GM12878 (cell line): ENCODE measurements around the gene IRAG1. TPM values are rescaled to one million over a fixed set of nuclear protein-coding genes. Genes with fewer than 3 reads are reported as not detected.
A peak's percentile ranks its signal among the peaks of the same experiment; 100 is the strongest.

Source experiments
- ATAC-seq: fragments of 200-7000 bp; cut with Tn5 transposase; 3 replicates; pipeline ENCODE4 v1.9.1; 2020; ENCODE audit warnings: mild to moderate bottlenecking, moderate library complexity
- BruUV-seq: library from RNA; stranded (reverse); fragments of 400-500 nt; replicated peaks from 2 replicates; lab custom pipeline; 2021; lab: Mats Ljungman, UMichigan
- CTCF ChIA-PET: fragments of 300-600 bp; sonication (Branson Sonifier 250); formaldehyde crosslinking; extraction: SDS; loops from one replicate; lab custom pipeline; 2021; ENCODE audit warnings: inconsistent platforms; lab: Yijun Ruan, JAX
- POLR2A ChIA-PET: fragments of 350-600 bp; formaldehyde crosslinking; extraction: SDS; loops from one replicate; lab custom pipeline; 2021; ENCODE audit warnings: inconsistent platforms; lab: Charles Lee
- RAD21 ChIA-PET: fragments of 300-600 bp; sonication (Branson Sonifier 250); formaldehyde crosslinking; loops from one replicate; lab custom pipeline; 2023; ENCODE audit warnings: antibody characterized with exemption; ENCODE audit not compliant: unreplicated experiment; lab: Charles Lee
- SMC1A ChIA-PET: fragments of 300-600 bp; sonication (Branson Sonifier 250); formaldehyde crosslinking; loops from one replicate; lab custom pipeline; 2023; ENCODE audit not compliant: unreplicated experiment, uncharacterized antibody; lab: Charles Lee
- DNase-seq: peaks from one replicate; pipeline ENCODE4 v3.0.0-alpha.2; 2011; ENCODE audit warnings: low read depth, low spot score
- FAIRE-seq: peaks from 3 replicates; lab custom pipeline; 2011; peaks lifted over from hg19 to GRCh38; lab: Jason Lieb, UNC
- H2AFZ ChIP-seq: 2 replicates; pipeline ENCODE4 v1.6.0; 2011; ENCODE audit warnings: low read depth, low read length, control low read depth; ENCODE audit not compliant: control insufficient read depth
- H3K27ac ChIP-seq: 2 replicates; pipeline ENCODE4 v1.5.1; 2011; ENCODE audit warnings: control low read depth; ENCODE audit not compliant: control insufficient read depth, insufficient read depth
- H3K27me3 ChIP-seq, 2 experiments: replicated peaks in 1 of 2; 2 replicates each; pipeline versions ENCODE4 v1.6.0 to v1.6.1; 2011; ENCODE audit warnings: low read length in 1 of 2; ENCODE audit not compliant: control insufficient read depth in 2 of 2, insufficient read depth in 2 of 2
- H3K36me3 ChIP-seq, 2 experiments: 2 replicates each; pipeline ENCODE4 v1.5.1; 2011; ENCODE audit warnings: low read length in 1 of 2; ENCODE audit not compliant: control insufficient read depth in 2 of 2, insufficient read depth in 2 of 2
- H3K4me1 ChIP-seq: 2 replicates; pipeline ENCODE4 v1.6.1; 2011; ENCODE audit warnings: mild to moderate bottlenecking, low read length, moderate library complexity, mixed read lengths; ENCODE audit not compliant: control insufficient read depth, insufficient read depth
- H3K4me2 ChIP-seq: 2 replicates; pipeline ENCODE4 v1.6.0; 2011; ENCODE audit warnings: control low read depth; ENCODE audit not compliant: control insufficient read depth, insufficient read depth
- H3K4me3 ChIP-seq: fragments of 200-600 bp; sonication (generic); 2 replicates; pipeline ENCODE4 v1.5.1; 2016
- H3K79me2 ChIP-seq: 2 replicates; pipeline ENCODE4 v1.6.0; 2011; ENCODE audit warnings: low read length; ENCODE audit not compliant: control insufficient read depth, insufficient read depth
- H3K9ac ChIP-seq: 2 replicates; pipeline ENCODE4 v1.8.0; 2011; ENCODE audit warnings: low read length, control low read depth, mixed read lengths; ENCODE audit not compliant: control insufficient read depth, insufficient read depth
- H3K9me3 ChIP-seq: replicated peaks from 3 replicates; pipeline ENCODE4 v1.5.1; 2011; ENCODE audit warnings: mild to moderate bottlenecking, low read length; ENCODE audit not compliant: control insufficient read depth, insufficient read depth
- H4K20me1 ChIP-seq: 2 replicates; pipeline ENCODE4 v1.6.0; 2011; ENCODE audit not compliant: control insufficient read depth, insufficient read depth
- ATF3 ChIP-seq: IDR thresholded peaks from 2 replicates; pipeline ENCODE4 v1.6.1; 2011; ENCODE audit warnings: low read depth, mild to moderate bottlenecking, low read length, moderate library complexity, borderline replicate concordance; ENCODE audit errors: extremely low read depth
- E2F4 ChIP-seq: IDR thresholded peaks from 2 replicates; pipeline ENCODE4 v1.6.1; 2012; ENCODE audit warnings: low read depth, low read length, improper control_type of control experiment
- E2F8 ChIP-seq: fragments of 450-650 bp; IDR thresholded peaks from 2 replicates; pipeline ENCODE4 v1.6.1; 2018; ENCODE audit warnings: mild to moderate bottlenecking, low read depth, moderate library complexity; ENCODE audit not compliant: partially characterized antibody
- EED ChIP-seq: sonication (generic); IDR thresholded peaks from 2 replicates; pipeline ENCODE4 v1.6.1; 2016; ENCODE audit warnings: antibody characterized with exemption, low read depth
- EGR1 ChIP-seq, 2 experiments: IDR thresholded peaks; 1 replicate in 1 of 2; 2 replicates in 1 of 2; pipeline ENCODE4 v1.6.1; 2011 to 2012; ENCODE audit warnings: low read depth in 2 of 2, low read length in 2 of 2, borderline replicate concordance in 1 of 2, mild to moderate bottlenecking in 1 of 2, moderate library complexity in 1 of 2
- IKZF1 ChIP-seq: fragments of 450-650 bp; conservative IDR thresholded peaks from 2 replicates; pipeline ENCODE4 v1.6.1; 2017; ENCODE audit warnings: antibody characterized with exemption, mild to moderate bottlenecking
- IRF3 ChIP-seq: fragments of 450-650 bp; IDR thresholded peaks from 2 replicates; pipeline ENCODE4 v1.6.1; 2014; ENCODE audit warnings: mild to moderate bottlenecking
- IRF4 ChIP-seq: IDR thresholded peaks from 2 replicates; pipeline ENCODE4 v1.6.1; 2011; ENCODE audit warnings: low read depth, low read length
- RAD21 ChIP-seq: IDR thresholded peaks from 2 replicates; pipeline ENCODE4 v1.6.1; 2011; ENCODE audit warnings: mild to moderate bottlenecking, low read depth, low read length, moderate library complexity; ENCODE audit not compliant: insufficient read depth
- SMC3 ChIP-seq: IDR thresholded peaks from 2 replicates; pipeline ENCODE4 v1.6.1; 2011; ENCODE audit warnings: low read length, improper control_type of control experiment, borderline replicate concordance
- STAT3 ChIP-seq: IDR thresholded peaks from 2 replicates; pipeline ENCODE4 v1.6.1; 2011; ENCODE audit warnings: low read depth, low read length, improper control_type of control experiment
- YY1 ChIP-seq: IDR thresholded peaks from 2 replicates; pipeline ENCODE4 v1.6.1; 2011; ENCODE audit warnings: low read depth, mild to moderate bottlenecking, low read length
- ZBED1 ChIP-seq: IDR thresholded peaks from 2 replicates; pipeline ENCODE4 v1.6.1; 2016; ENCODE audit warnings: borderline replicate concordance
- ZNF384 ChIP-seq: IDR thresholded peaks from 2 replicates; pipeline ENCODE4 v1.6.1; 2012; ENCODE audit warnings: low read depth, mild to moderate bottlenecking, low read length, improper control_type of control experiment, borderline replicate concordance
- WGBS: methylation state at CpG from one replicate; pipeline ENCODE4 v1.1.6; 2016; ENCODE audit warnings: low lambda C conversion rate; ENCODE audit not compliant: insufficient replicate concordance, insufficient coverage; ENCODE audit errors: missing lambda C conversion rate; 5-methylcytosine and 5-hydroxymethylcytosine counted together
- in situ Hi-C: fragments of 300-500 bp; cut with MboI; formaldehyde crosslinking; loops from 9 replicates; pipeline ENCODE4 v1.14.3; 2018; ENCODE audit warnings: mixed read lengths
- intact Hi-C: fragments of 100-400 bp; cut with micrococcal nuclease; formaldehyde crosslinking; loops from one replicate; pipeline ENCODE4 v1.14.2; 2022; ENCODE audit not compliant: unreplicated experiment
- polyA plus RNA-seq, 11 experiments: library from polyadenylated mRNA; depleted of rRNA in 4 of 11; unstranded in 6 of 11; stranded (reverse) in 5 of 11; fragments of >200 nt; fragmentation: Nextera tagmentation in 4 of 11; fragmentation: Illumina TruSeq in 1 of 11; extraction: Ambion mirVana in 4 of 11; extraction: Trizol in 1 of 11; gene quantifications; 1 replicate in 1 of 11; 2 replicates in 10 of 11; pipeline versions ENCODE4 v1.2.1 to v1.2.3, GENCODE V29; 2011 to 2016; ENCODE audit warnings: inconsistent platforms in 2 of 11, missing spikeins in 2 of 11, low read depth in 1 of 11
- total RNA-seq, 4 experiments: library from RNA; depleted of rRNA in 3 of 4; stranded (reverse); fragments of >200 nt in 3 of 4; fragmentation: Illumina TruSeq in 1 of 4; extraction: Trizol in 1 of 4; gene quantifications; 2 replicates each; pipeline versions ENCODE4 v1.2.1 to v1.2.3, GENCODE V29; 2013 to 2021

The IRAG1 gene
- total and polyA plus RNA-seq, 10 of the 15 experiments (the other 5 are each of a cell fraction or from before 2014, with no cell fraction given) = 0.02 to 0.18 (median 0.06) TPM; not detected in 4

- Histone ChIP-seq H3K27me3 (no peaks in the 10 kb centered on the region; a peak in 1 of 4 replicates), H4K20me1 (no peaks in the 10 kb centered on the region), H3K79me2 (no peaks in the 10 kb centered on the region), H3K27ac (no peak overlapping the region), H3K9ac (no peak overlapping the region), H3K4me1 (peaks cover 30% of the 10 kb centered on the region), H3K4me3 (no peak overlapping the region), H3K4me2 (no peak overlapping the region), H2AFZ (peak overlapping the region; percentile 5; the same call in 1 of the 2 replicates), H3K36me3 (no peaks in the 10 kb centered on the region), H3K9me3 (no peaks in the 10 kb centered on the region)
- CTCF ChIA-PET = interaction anchor here (0.7 to 7.8 kb wide), 42 partner anchors 7 to 330 kb away, joined by 3 to 120 read pairs (median 5); partner anchors contain the start of genes AMPD3 and RNF141
- SMC1A ChIA-PET = interaction anchor here (0.6 to 6.5 kb wide), 28 partner anchors 11 to 699 kb away, joined by 3 to 70 read pairs (median 4); partner anchors contain the start of genes CSNK2A3 and RNF141
- FAIRE-seq (peak; percentile 18), ATAC-seq (peak; percentile 74), DNase-seq (peak; percentile 23)
- intact Hi-C loops (loop anchor here (1.0 to 5.0 kb wide), 6 partner anchors 29 to 248 kb away; partner anchors contain the start of gene RNF141), in situ Hi-C loops (loop anchor here (5.0 kb wide), 1 partner anchor 247 kb away; no protein-coding TSS in a partner anchor)
- RAD21 ChIA-PET = interaction anchor here (0.8 to 6.1 kb wide), 19 partner anchors 11 to 253 kb away, joined by 3 to 63 read pairs (median 4); partner anchors contain the start of genes AMPD3 and RNF141
- 35% methylated on average over 4 of the region's 4 CpGs for WGBS
- BruUV-seq = no TSS peak
- POLR2A ChIA-PET = interaction anchor here (1.4 kb wide), 1 partner anchor 17 kb away, joined by 5 read pairs; no protein-coding TSS in a partner anchor
- TF ChIP-seq E2F4 = no peak
- TF ChIP-seq EGR1 (IDR thresholded peaks at IDR 0.05; ENCODE audit: borderline replicate concordance in 1 of 2, low read depth in 2 of 2, low read length in 2 of 2) = no peak
- peak; percentile 79 for TF ChIP-seq SMC3
- TF ChIP-seq IRF3 = no peak
- peak; percentile 89 for TF ChIP-seq RAD21
- peak; percentile 89 for TF ChIP-seq YY1
- TF ChIP-seq STAT3 = no peak
- no peak for TF ChIP-seq EED
- no peak for TF ChIP-seq E2F8
- no peak for TF ChIP-seq IRF4
- no peak for TF ChIP-seq ATF3
- no peak for TF ChIP-seq ZNF384
- no peak for TF ChIP-seq ZBED1
- no peak for TF ChIP-seq IKZF1
Measured at GRCh38 chr11:10653946-10654810, 39.4 kb downstream of the IRAG1 start.
